Endothelial cell of umbilical vein (primary cell): ENCODE data around the gene IFNG. TPM values are rescaled to one million over a fixed set of nuclear protein-coding genes. Genes with fewer than 3 reads are reported as not detected.

Source experiments
- BruUV-seq: library from RNA; stranded (reverse); fragments of 400-500 nt; replicated peaks from 2 replicates; lab custom pipeline; 2021; lab: Mats Ljungman, UMichigan
- CTCF ChIA-PET: fragments of 300-600, 350-600 bp; sonication (Branson Sonifier 250); formaldehyde crosslinking; loops from one replicate; lab custom pipeline; 2021; ENCODE audit warnings: antibody characterized with exemption, inconsistent platforms; lab: Charles Lee
- POLR2A ChIA-PET: fragments of 300-600, 350-600 bp; sonication (Branson Sonifier 250); formaldehyde crosslinking; loops from one replicate; lab custom pipeline; 2021; ENCODE audit warnings: antibody characterized with exemption, inconsistent platforms; lab: Charles Lee
- DNase-seq: peaks from one replicate; pipeline ENCODE4 v3.0.0-alpha.2; 2011; ENCODE audit warnings: low read depth, low spot score
- FAIRE-seq: peaks from 2 replicates; lab custom pipeline; 2011; peaks lifted over from hg19 to GRCh38; lab: Jason Lieb, UNC
- H2AFZ ChIP-seq: 2 replicates; pipeline ENCODE4 v1.6.0; 2012; ENCODE audit warnings: low read depth, low read length, control low read depth, inconsistent platforms
- H3K27ac ChIP-seq: 2 replicates; pipeline ENCODE4 v1.5.1; 2011; ENCODE audit warnings: low read depth, mild to moderate bottlenecking, control low read depth, low read length, moderate library complexity; ENCODE audit not compliant: insufficient read depth
- H3K27me3 ChIP-seq, 2 experiments: 2 replicates each; pipeline versions ENCODE4 v1.6.0 to v1.6.1; 2011; ENCODE audit warnings: low read length in 2 of 2, mixed read lengths in 1 of 2; ENCODE audit not compliant: control insufficient read depth in 2 of 2, insufficient read depth in 2 of 2
- H3K36me3 ChIP-seq, 2 experiments: 2 replicates in 1 of 2; 3 replicates in 1 of 2; pipeline ENCODE4 v1.5.1; 2011; ENCODE audit warnings: low read length in 2 of 2, mild to moderate bottlenecking in 1 of 2, moderate library complexity in 1 of 2; ENCODE audit not compliant: control insufficient read depth in 2 of 2, insufficient read depth in 2 of 2; ENCODE audit errors: extremely low read depth in 1 of 2
- H3K4me1 ChIP-seq: 3 replicates; pipeline ENCODE4 v1.5.1; 2011; ENCODE audit warnings: mild to moderate bottlenecking, low read length; ENCODE audit not compliant: control insufficient read depth, insufficient read depth; ENCODE audit errors: extremely low read depth
- H3K4me2 ChIP-seq: 2 replicates; pipeline ENCODE4 v1.6.1; 2011; ENCODE audit warnings: low read length, control low read depth, mixed read lengths; ENCODE audit not compliant: insufficient read depth
- H3K4me3 ChIP-seq, 3 experiments: fragments of 200-600 bp in 1 of 3; sonication (generic), shearing (Covaris generic) in 1 of 3; replicated peaks in 1 of 3; 2 replicates each; pipeline ENCODE4 v1.5.1; 2011 to 2016; ENCODE audit warnings: control low read depth in 3 of 3, low read length in 3 of 3, mild to moderate bottlenecking in 2 of 3, inconsistent platforms in 1 of 3, low read depth in 1 of 3, moderate library complexity in 1 of 3; ENCODE audit not compliant: insufficient read depth in 1 of 3
- H3K79me2 ChIP-seq: 2 replicates; pipeline ENCODE4 v1.6.0; 2012; ENCODE audit warnings: low read length, inconsistent platforms; ENCODE audit not compliant: control insufficient read depth, insufficient read depth
- H3K9ac ChIP-seq: replicated peaks from 2 replicates; pipeline ENCODE3; 2011; ENCODE audit warnings: low read length, control low read depth; ENCODE audit not compliant: insufficient read depth; ENCODE audit errors: extremely low read depth
- H3K9me1 ChIP-seq: replicated peaks from 3 replicates; pipeline ENCODE4 v1.6.0; 2011; ENCODE audit warnings: mild to moderate bottlenecking, low read length; ENCODE audit not compliant: control insufficient read depth, insufficient read depth; ENCODE audit errors: extremely low read depth
- H3K9me3 ChIP-seq: replicated peaks from 2 replicates; pipeline ENCODE4 v1.5.1; 2012; ENCODE audit warnings: low read length, inconsistent platforms; ENCODE audit not compliant: control insufficient read depth, insufficient read depth
- H4K20me1 ChIP-seq: replicated peaks from 2 replicates; pipeline ENCODE3; 2011; ENCODE audit warnings: mild to moderate bottlenecking, low read length; ENCODE audit not compliant: control insufficient read depth, insufficient read depth; ENCODE audit errors: extremely low read depth
- EZH2 ChIP-seq: IDR thresholded peaks from 2 replicates; pipeline ENCODE4 v1.6.1; 2012; ENCODE audit warnings: borderline replicate concordance, low read depth, mild to moderate bottlenecking, moderate library complexity, low read length, inconsistent platforms; ENCODE audit not compliant: severe bottlenecking
- GATA2 ChIP-seq: IDR thresholded peaks from 2 replicates; pipeline ENCODE4 v1.7.0; 2011; ENCODE audit warnings: low read depth, mild to moderate bottlenecking, moderate library complexity, mixed read lengths, low read length; ENCODE audit not compliant: insufficient read length, insufficient read depth
- JUN ChIP-seq: IDR thresholded peaks from 2 replicates; pipeline ENCODE4 v1.6.1; 2011; ENCODE audit warnings: borderline replicate concordance, low read depth; ENCODE audit not compliant: insufficient read length, insufficient read depth
- POLR2AphosphoS5 ChIP-seq: IDR thresholded peaks from 2 replicates; pipeline ENCODE4 v1.6.1; 2012; ENCODE audit warnings: low read depth, mild to moderate bottlenecking, control low read depth, low read length, moderate library complexity; ENCODE audit not compliant: insufficient read depth
- dilution Hi-C: fragments of 300-500 bp; cut with MboI; formaldehyde crosslinking; loops from one replicate; pipeline ENCODE4 v1.15.0; 2019; ENCODE audit warnings: low sequenced_read_pairs; ENCODE audit not compliant: extremely low pct_ligation_motif_present
- intact Hi-C: fragments of 100-400 bp; cut with micrococcal nuclease; formaldehyde crosslinking; loops from one replicate; pipeline ENCODE4 v1.10.0; 2022
- polyA plus RNA-seq, 4 experiments: library from polyadenylated mRNA; depleted of rRNA in 3 of 4; stranded (reverse) in 3 of 4; unstranded in 1 of 4; fragments of >200 nt; gene quantifications; 2 replicates each; pipeline versions ENCODE4 v1.2.1 to v1.2.3, GENCODE V29; 2011 to 2012; ENCODE audit warnings: missing spikeins in 1 of 4
- total RNA-seq: library from RNA; stranded (reverse); gene quantifications from 2 replicates; pipeline ENCODE4 v1.2.3, GENCODE V29; 2021
- TF ChIP-seq, protein P1 (sequence below): IDR thresholded peaks from 2 replicates; pipeline ENCODE4 v1.6.1; 2011; ENCODE audit not compliant: insufficient read depth, insufficient read length
- TF ChIP-seq, protein P2 (sequence below), 2 donors: IDR thresholded peaks; 1 replicate in 1 of 2; 2 replicates in 1 of 2; pipeline ENCODE4 v1.5.1; 2011; ENCODE audit warnings: low read length in 2 of 2, mild to moderate bottlenecking in 2 of 2, moderate library complexity in 2 of 2, control low read depth in 1 of 2, inconsistent platforms in 1 of 2, low read depth in 1 of 2; ENCODE audit not compliant: insufficient read depth in 1 of 2; ENCODE audit errors: extremely low read depth in 1 of 2

The IFNG gene
- total and polyA plus RNA-seq, 2 donors (not counting 3 experiments of a cell fraction or from before 2014, with no cell fraction given), result not detected

DNA sequence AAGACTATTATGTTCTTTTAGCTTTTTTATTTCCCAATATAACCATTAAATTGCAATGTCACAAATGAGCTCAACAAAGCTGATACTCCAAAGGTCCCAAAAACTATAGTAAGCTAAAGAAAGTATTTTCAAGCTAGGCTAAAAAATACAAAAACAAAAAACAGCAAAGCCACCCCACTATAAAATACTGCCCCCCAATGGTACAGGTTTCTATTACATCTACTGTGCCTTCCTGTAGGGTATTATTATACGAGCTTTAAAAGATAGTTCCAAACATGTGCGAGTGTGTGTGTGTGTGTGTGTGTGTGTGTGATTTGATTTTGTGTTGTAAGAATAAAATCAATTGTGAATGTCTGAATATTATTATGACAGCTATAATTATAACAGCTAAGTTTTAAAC is 1.1 kb downstream of the IFNG start:
- no peaks in the 10 kb centered on the region for H3K27me3 ChIP-seq
- no peak for DNase-seq
- FAIRE-seq, result no peak
- H3K9ac ChIP-seq, result no peak overlapping the region
- no peaks in the 10 kb centered on the region for H4K20me1 ChIP-seq
- no peaks in the 10 kb centered on the region for H3K36me3 ChIP-seq
- no peaks in the 10 kb centered on the region for H3K4me1 ChIP-seq
- ChIA-PET POLR2A (no interaction called here), CTCF (interaction anchor here (0.8 to 3.0 kb wide), 12 partner anchors 9 to 804 kb away, joined by 3 to 24 read pairs (median 4); no protein-coding TSS in a partner anchor)
- intact Hi-C loops (no loop called here), dilution Hi-C loops (no loop called here)
- TF ChIP-seq EZH2, result no peak
- no peak for TF ChIP-seq POLR2AphosphoS5
- TF ChIP-seq GATA2, result no peak
- TF ChIP-seq, protein P1, sequence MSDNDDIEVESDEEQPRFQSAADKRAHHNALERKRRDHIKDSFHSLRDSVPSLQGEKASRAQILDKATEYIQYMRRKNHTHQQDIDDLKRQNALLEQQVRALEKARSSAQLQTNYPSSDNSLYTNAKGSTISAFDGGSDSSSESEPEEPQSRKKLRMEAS, result no peak
- no peak for TF ChIP-seq JUN
- TF ChIP-seq, protein P2, sequence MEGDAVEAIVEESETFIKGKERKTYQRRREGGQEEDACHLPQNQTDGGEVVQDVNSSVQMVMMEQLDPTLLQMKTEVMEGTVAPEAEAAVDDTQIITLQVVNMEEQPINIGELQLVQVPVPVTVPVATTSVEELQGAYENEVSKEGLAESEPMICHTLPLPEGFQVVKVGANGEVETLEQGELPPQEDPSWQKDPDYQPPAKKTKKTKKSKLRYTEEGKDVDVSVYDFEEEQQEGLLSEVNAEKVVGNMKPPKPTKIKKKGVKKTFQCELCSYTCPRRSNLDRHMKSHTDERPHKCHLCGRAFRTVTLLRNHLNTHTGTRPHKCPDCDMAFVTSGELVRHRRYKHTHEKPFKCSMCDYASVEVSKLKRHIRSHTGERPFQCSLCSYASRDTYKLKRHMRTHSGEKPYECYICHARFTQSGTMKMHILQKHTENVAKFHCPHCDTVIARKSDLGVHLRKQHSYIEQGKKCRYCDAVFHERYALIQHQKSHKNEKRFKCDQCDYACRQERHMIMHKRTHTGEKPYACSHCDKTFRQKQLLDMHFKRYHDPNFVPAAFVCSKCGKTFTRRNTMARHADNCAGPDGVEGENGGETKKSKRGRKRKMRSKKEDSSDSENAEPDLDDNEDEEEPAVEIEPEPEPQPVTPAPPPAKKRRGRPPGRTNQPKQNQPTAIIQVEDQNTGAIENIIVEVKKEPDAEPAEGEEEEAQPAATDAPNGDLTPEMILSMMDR (IDR thresholded peaks at IDR 0.05; ENCODE audit: extremely low read depth in 1 of 2, insufficient read depth in 1 of 2, low read depth in 1 of 2, low read length in 2 of 2), result peak in 1 of 2 donors; percentile 1
- no peak overlapping the region for H3K27ac ChIP-seq
- H2AFZ ChIP-seq, result no peak overlapping the region
- no peak overlapping the region for H3K4me2 ChIP-seq
- no peaks in the 10 kb centered on the region for H3K9me3 ChIP-seq
- no peaks in the 10 kb centered on the region for H3K9me1 ChIP-seq
- H3K79me2 ChIP-seq, result no peaks in the 10 kb centered on the region
- no peak overlapping the region for H3K4me3 ChIP-seq
- BruUV-seq, result no TSS peak
